HFF-Myc (cell line): Measurements from ENCODE around the gene ZNF575.

Experiments
- DNase-seq: peaks from one replicate; pipeline ENCODE4 v3.0.0-alpha.2; 2011; ENCODE audit warnings: low read depth; ENCODE audit errors: extremely low read depth
- H3K4me3 ChIP-seq: replicated peaks from 2 replicates; pipeline ENCODE4 v1.5.1; 2011; ENCODE audit warnings: low read depth, mild to moderate bottlenecking, control low read depth, low read length
- TF ChIP-seq, protein P1 (sequence below): IDR thresholded peaks from 2 replicates; pipeline ENCODE4 v1.5.1; 2012; ENCODE audit warnings: mild to moderate bottlenecking, low read depth, low read length, control low read depth; ENCODE audit errors: missing control alignments

ZNF575 gene, protein sequence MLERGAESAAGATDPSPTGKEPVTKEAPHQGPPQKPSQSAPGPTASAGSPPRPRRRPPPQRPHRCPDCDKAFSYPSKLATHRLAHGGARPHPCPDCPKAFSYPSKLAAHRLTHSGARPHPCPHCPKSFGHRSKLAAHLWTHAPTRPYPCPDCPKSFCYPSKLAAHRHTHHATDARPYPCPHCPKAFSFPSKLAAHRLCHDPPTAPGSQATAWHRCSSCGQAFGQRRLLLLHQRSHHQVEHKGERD

DNA sequence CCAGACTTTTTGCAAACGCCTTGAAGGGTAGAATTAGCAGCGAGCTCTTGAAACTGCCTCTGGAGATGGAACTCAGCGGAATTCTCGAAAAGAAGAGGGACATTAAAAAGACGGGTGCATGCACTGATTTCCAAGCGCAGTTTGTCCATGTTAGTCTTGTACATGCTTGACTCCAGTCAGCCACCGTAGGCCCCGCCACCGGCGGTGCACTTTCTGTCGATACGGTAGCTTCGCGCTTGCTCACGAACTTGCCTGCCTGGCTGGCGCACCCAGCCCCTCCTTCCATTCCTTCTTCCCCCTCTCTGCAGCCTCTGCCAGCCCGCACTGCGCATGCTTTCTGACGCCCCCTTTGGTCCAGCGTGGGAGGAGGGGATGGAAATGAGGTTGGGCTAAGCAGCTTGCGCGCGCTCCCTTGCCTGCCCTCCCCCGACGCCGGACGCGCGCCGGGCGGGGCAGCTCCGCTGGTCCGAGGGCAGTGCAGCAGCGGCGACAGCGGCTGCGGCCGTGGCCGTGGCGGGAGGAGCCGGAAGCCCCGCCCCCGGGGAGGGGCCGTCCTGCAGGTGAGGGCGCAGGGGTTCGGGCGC is at the start of gene ZNF575:
Gene ZNF575 (plus strand): TSS at position 227 of the 584 bp plus-strand sequence. CDS start 1,235 bp downstream, outside the sequence.
- TF ChIP-seq, protein P1, sequence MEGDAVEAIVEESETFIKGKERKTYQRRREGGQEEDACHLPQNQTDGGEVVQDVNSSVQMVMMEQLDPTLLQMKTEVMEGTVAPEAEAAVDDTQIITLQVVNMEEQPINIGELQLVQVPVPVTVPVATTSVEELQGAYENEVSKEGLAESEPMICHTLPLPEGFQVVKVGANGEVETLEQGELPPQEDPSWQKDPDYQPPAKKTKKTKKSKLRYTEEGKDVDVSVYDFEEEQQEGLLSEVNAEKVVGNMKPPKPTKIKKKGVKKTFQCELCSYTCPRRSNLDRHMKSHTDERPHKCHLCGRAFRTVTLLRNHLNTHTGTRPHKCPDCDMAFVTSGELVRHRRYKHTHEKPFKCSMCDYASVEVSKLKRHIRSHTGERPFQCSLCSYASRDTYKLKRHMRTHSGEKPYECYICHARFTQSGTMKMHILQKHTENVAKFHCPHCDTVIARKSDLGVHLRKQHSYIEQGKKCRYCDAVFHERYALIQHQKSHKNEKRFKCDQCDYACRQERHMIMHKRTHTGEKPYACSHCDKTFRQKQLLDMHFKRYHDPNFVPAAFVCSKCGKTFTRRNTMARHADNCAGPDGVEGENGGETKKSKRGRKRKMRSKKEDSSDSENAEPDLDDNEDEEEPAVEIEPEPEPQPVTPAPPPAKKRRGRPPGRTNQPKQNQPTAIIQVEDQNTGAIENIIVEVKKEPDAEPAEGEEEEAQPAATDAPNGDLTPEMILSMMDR = no peak
- peak; percentile 81 for DNase-seq
- peak within 1 kb of the TSS; percentile 48 for H3K4me3 ChIP-seq

DNA sequence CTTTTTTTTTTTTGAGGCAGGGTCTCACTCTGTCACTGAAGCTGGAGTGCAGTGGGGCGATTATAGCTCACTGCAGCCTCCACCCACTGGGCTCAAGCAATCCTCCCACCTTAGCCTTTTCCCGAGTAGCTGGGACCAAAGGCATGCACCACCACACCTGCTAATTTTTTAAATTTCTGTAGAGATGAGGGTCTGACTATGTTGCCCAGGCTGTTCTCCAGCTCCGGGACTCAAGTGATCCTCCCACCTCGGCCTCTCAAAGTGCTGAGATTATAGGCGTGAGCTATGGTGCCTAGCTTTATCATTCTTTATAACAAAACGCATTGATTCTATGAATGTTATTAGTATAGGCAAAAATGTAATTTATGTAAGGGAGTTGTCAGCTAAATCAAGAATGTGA is 49.7 kb upstream of the ZNF575 start:
- no peak overlapping the region for H3K4me3 ChIP-seq
- TF ChIP-seq, protein P1 = no peak
- no peak for DNase-seq

GRCh38 chr19:43485951-43486350 is 47.0 kb upstream of the ZNF575 start:
- no peak overlapping the region for H3K4me3 ChIP-seq
- no peak for DNase-seq
- TF ChIP-seq, protein P1 = no peak

DNA sequence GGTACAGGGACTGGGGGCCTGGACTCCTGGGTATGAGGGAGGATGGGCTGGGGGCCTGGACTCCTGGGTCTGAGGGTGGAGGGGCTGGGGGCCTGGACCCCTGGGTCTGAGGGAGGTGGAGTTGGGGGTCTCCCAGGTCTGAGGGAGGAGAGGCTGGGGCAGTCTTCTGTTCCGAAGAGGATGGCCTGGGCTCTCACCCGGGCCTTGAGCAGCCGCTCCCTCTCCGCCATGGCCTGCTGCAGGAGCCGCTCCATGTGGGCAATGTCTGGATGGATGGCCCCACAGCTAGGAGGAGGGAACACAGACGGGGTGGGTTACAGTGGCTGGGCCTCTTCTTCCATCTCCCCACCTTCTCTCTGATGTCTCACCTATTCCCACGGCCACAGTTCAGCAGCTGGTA is 46.6 kb upstream of the ZNF575 start:
- TF ChIP-seq, protein P1 = no peak

DNA sequence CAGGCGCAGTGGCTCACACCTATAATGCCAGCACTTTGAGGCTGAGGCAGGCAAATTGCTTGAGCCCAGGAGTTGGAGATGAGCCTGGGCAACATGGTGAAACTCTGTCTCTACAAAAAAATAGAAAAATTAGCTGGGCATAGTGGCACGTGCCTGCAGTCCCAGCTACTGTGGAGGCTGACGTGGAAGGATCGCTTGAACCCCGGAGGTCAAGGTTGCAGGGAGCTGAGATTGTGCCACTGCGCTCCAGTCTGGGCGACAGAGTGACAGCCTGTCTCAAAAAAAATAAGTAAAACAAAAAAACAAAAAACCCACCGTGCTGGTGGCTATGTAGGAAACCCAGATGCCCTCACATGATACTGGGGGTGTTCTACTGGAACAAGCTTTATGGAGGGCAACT is 44.8 kb upstream of the ZNF575 start:
- DNase-seq = no peak
- TF ChIP-seq, protein P1 = no peak
- no peak overlapping the region for H3K4me3 ChIP-seq

More for the DNA sequence above, 46.6 kb upstream of the ZNF575 start:
- DNase-seq = no peak
- H3K4me3 ChIP-seq = no peak overlapping the region

DNA sequence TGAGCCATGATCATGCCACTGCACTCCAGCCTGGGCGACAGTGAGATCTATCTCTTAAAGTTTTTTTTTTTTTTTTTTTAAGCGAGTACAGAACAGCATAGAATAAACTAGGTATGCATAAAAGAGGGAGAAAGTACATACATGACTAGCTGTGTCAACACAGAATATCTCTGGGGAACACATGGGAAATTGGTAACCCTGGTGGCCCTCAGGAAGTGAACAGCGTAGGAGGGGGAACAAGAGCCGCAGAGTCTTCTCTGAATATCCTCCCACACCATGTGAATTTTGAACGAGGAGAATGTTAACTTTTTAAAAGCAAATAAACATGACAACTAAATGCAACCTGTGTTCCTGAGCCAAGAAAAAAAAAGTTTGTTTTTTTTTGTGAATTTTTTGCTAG is 43.7 kb upstream of the ZNF575 start:
- no peak for DNase-seq
- TF ChIP-seq, protein P1 = no peak

More for the DNA sequence above, 43.7 kb upstream of the ZNF575 start:
- no peak overlapping the region for H3K4me3 ChIP-seq
